T-helper 22 cell (primary cell): ENCODE results near the gene HPGD.
"Not testable (repeated sequence)": the region's sequence is repeated elsewhere in the genome, so short reads cannot be mapped to it uniquely, and the experiment has no call there.

Experiments
- DNase-seq: peaks from one replicate; pipeline ENCODE4 v3.0.0-alpha.2; 2020; ENCODE audit warnings: low read depth

HPGD gene

GRCh38 chr4:174524242-174524641 is 2.0 kb upstream of the HPGD start:
- DNase-seq, result no peak

- DNase-seq, result no peak
These were observed 871 bp upstream of the HPGD start for GRCh38 chr4:174523025-174523693.

- no peak for DNase-seq
These were observed 497 bp downstream of the HPGD start for GRCh38 chr4:174521800-174522182.

GRCh38 chr4:174520660-174521059 is 1.6 kb downstream of the HPGD start:
- DNase-seq, result no peak

- no peak for DNase-seq
These were observed 4.5 kb downstream of the HPGD start for GRCh38 chr4:174517502-174518445.

GRCh38 chr4:174516794-174517193 is 5.5 kb downstream of the HPGD start:
- DNase-seq, result no peak

GRCh38 chr4:174516345-174516744 is 5.9 kb downstream of the HPGD start:
- DNase-seq, result no peak

GRCh38 chr4:174512745-174513144 is 9.5 kb downstream of the HPGD start:
- no peak for DNase-seq

GRCh38 chr4:174505892-174506291 is 16.4 kb downstream of the HPGD start:
- DNase-seq, result no peak

- DNase-seq, result no peak
These were observed 17.3 kb downstream of the HPGD start for GRCh38 chr4:174505007-174505406.

GRCh38 chr4:174503079-174503715 is 19.1 kb downstream of the HPGD start:
- no peak for DNase-seq

- no peak for DNase-seq
These were observed 25.5 kb downstream of the HPGD start for GRCh38 chr4:174496631-174497432.

GRCh38 chr4:174495626-174496025 is 26.7 kb downstream of the HPGD start:
- DNase-seq, result no peak

GRCh38 chr4:174494726-174495125 is 27.6 kb downstream of the HPGD start:
- no peak for DNase-seq

- no peak for DNase-seq
These were observed 28.1 kb downstream of the HPGD start for GRCh38 chr4:174494146-174494545.

GRCh38 chr4:174490451-174490961 is 31.8 kb downstream of the HPGD start:
- DNase-seq, result no peak

- not testable (repeated sequence) for DNase-seq
These were observed 33.9 kb downstream of the HPGD start for GRCh38 chr4:174488368-174488767.

- no peak for DNase-seq
These were observed 37.3 kb downstream of the HPGD start for GRCh38 chr4:174485025-174485424.

- DNase-seq, result no peak
These were observed 38.5 kb downstream of the HPGD start for GRCh38 chr4:174483792-174484191.

GRCh38 chr4:174479140-174479539 is 43.1 kb downstream of the HPGD start:
- DNase-seq, result no peak

- no peak for DNase-seq
These were observed 46.8 kb downstream of the HPGD start for GRCh38 chr4:174475528-174475927.
